Measurements from ENCODE around the gene ENKD1.

Gene ENKD1

DNA sequence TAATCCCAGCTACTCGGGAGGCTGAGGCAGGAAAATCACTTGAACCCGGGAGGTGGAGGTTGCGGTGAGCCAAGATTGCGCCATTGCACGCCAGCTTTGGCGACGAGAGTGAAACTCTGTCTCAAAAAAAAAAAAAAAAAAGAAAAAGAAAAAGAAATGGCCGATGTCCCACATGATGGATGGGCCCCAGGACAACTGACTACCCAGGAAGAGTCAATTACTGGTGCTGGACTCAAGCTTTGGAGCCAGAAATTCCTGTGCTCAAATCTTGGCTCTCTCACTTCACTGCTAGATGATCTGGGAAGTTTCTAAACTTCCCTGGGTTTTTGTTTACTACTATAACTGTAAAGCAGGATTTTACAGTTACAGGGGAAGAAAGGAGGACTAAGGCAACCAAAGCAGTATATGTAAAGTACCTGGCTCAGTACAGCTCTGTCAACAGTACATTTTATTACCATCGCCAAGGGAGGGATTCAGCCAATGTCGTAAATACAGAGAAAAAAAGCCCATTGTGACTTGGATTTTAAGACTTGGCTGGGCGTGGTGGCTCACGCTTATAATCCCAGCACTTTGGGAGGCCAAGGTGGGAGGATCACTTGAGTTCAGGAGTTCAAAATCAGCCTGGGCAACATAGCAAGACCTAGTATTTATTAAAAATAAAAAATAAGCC is 11.9 kb upstream of the ENKD1 start:
- DNase-seq, result no peak

DNA sequence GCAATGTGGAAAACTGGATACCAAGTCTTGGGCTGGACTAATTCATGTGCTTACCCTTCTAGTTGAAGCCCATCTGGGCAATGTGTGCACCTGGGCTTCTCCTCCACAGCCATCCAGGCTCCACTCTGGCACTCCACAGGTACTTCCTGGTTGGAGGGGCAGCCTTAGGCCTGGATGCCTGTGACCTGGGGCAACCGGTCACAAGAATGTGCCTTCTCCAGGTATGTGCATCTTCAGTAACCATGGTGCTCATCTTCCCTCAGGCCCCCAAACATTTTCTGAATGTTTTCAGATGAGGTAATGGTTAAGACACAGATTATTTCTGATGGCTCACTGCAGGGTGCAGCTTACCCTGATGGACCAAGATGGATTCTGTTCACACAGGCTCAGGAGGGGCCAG is 11.2 kb upstream of the ENKD1 start:
- no peak for DNase-seq

DNA sequence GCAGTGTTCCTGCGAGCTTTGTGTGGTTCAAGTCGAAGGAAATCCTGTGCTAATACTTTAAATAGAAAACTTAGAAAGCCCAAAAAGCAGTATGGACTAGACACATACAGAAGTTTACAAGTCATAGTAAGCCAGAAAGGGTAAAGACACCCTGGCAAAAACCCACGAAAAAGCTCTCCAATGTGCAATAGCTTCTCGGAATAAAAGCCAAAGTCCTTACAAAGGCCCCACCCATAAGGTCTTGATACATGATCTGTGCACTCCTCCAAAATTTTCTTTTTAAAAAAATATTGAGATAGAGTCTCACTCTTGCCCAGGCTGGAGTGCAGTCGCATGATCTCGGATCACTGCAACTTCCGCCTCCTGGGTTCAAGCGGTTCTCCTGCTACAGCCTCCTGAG is 10.4 kb upstream of the ENKD1 start:
- no peak for DNase-seq

DNA sequence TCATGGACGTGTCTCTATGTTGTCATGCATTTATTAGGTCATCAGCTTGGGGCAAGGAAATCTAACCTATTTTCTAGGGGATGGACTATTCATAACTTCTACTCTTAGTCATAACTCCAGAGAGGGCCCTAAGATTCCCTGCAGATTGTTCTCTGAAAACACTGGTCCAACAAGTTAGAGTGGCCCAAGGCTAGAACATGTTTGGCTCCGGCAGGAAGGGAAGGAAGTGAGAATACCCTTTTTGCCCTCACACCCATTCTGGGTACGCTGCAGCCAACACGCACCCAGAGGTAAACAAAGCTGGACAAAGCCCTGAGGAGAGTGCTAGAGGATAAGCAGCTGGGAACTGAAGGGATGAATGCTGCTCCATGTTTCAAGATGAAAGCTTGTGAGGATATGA is 10.0 kb upstream of the ENKD1 start:
- no peak for DNase-seq

DNA sequence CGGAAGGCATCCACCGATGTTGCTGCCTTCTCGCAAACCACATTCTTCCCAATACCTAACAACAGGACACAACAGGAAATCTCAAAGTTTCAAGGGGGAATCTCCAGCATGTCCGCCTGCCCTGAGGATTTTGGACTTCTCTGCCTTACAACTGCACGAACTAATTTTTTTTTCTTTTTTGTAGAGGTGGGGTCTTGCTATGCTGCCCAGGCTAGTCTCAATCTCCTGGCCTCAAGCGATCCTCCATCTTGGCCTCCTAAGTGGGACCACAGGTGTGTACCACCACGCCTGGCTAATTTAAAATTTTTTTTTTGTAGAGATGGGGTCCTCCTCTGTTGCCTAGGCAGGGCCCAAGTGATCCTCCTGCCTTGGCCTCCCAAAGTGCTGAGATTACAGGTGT is 9.4 kb upstream of the ENKD1 start:
- no peak for DNase-seq

DNA sequence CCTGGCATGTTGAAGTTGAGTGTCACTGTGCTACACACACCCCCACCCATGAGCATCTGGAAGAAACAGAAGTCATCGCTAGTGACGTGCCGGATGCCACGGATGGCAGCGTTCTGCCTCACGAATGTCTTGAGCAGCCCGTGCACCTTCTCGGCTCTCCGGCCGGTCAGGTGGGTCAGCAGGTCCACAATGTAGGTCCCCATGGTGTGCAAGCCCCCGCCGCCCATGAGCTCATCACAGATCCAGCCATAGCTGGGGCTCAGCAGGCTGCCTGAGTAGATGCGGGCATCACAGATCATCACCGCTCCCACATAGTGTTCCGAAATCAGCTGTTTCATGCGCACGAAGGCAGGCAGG is 9.0 kb upstream of the ENKD1 start:
- no peak for DNase-seq

DNA sequence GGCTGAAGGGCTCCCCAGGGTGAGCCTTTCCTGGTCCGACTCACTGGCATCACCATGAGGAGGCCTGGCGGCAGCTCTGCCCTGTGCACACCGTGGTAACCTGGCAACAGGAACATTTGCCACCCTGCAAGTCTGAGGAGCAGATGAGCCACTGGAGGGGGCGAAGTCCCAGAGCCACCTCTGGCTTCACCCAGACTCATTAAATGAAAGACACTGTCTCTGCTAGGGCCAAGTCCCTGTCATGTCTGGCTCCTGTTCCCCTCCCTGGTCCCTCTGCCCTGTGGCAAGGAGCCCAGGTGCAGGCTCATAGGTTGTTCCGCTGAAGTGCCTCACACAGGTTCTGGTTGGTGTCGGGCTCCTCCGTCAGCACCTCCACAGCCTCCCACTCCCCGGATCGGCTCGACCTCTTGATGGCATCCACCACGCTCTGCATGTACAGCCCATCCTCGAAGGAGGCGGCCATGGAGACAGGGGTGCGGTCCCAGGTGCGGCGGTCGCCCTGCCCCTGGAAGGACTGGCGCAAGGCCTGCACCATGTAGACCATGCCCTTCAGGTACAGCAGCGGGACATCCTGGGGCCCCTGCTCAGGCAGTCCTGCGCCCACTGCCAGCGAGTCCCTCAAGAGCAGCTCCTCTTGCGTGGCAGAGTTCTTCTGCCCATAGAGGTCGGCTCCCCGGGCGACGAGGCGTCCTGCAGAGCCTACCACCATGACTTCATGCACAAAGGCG is 8.5 kb upstream of the ENKD1 start:
- no peak for DNase-seq

DNA sequence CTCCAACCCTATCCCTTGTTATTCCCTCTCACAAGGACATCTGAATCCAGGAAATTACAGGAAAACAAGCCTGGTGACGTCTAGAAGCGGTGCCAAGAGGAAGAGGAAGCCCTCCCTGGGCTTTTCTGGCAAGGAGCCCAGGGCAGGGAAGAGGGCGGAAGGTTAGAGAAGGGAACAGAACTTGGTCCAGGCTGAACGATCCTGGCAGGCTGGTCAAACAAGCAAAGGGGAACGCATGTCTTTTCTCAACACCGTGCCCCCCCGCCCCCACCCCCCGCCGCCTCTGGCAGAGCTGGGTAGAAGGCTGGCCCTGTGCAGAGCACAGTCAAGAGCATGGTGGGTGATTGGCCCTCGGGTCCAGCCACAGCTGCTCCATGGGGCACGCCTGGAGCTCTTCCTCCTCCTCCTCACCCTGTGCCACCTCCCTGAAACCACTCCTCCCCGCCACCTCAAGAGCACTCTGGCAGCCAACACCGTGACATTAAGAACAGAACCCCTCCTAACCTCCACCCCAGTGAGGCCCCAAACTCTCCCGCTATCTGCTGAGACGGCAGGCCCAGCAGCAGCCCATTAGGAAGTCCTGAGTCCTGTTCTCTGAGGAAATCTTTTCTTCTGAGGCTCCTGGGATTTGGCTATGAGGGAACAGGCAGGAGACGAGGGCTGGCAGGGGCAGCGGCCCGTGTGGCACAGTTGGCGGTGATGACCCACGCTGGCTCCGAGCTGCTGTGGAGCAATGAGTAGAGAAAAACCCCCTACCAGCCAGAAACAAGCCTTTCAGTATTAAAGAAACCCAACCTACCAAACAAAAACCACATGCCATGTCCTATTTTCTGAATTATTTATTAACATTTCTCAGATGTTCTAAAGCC is 7.4 kb upstream of the ENKD1 start:
- peak; percentile 34 to 47 for DNase-seq

DNA sequence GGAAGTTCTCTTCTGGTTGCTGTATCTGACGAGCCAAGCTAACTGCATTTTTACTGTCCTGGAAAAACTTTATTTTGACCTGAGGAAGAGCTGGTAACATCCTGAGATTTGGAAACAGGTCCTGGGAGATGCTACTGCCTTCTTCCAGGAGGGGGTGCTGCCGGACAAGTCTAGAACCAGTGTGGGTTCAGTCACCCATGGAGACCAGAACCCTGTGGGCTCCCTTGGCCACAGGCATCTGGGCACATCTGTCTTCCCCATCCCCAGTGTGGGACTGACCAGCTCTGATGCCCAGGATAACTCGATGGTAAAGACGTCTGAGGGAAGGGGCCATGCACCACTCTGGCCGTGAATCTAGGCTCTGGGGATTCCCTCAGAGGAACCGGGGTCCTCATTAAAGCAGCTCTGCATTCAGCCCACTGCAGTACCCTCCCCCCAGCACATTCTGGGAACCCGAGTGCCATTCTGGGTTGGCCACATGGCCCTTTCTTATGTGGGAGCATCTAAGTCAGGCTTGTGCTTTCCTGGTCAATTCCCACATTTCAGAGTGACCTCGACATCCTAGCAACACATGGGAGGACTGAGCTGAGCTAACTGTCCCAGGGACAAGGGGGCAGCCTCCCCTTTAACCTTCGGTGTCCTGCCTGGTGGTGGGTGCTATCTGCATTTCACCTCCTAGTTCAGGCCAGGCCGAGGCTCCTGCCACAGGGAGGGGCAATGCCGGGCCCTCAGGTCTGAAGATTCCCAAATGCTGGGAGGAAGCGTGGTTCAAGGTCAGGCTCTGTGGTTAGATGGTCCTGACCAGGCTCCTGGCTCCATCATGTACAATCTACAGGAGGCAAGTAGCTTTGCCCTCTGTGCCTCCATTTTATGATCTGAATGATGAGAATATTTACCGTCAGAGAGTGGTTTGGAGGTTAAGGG is 6.5 kb upstream of the ENKD1 start:
- peak in 1 of 2 donors; percentile 16 for DNase-seq

DNA sequence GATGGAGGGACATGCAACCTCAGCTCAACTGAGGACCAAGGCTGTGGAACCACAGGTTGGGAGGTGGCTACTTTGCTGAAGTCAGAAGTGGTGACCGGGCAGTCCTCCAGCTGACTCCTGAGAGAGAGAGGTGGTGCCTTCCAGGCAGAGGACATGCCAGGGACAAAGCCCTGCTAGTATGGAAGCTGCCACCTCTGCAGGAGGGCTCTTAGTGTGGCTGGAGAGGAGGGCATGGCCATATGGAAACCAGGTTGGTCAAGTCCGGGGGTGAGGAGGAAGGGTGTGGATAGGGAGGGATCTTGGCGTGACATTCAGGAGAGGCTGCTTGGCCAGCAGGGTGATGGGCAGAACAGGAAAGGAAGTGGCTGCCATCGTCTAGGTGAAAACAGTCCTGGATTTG is 5.8 kb upstream of the ENKD1 start:
- DNase-seq, result no peak

DNA sequence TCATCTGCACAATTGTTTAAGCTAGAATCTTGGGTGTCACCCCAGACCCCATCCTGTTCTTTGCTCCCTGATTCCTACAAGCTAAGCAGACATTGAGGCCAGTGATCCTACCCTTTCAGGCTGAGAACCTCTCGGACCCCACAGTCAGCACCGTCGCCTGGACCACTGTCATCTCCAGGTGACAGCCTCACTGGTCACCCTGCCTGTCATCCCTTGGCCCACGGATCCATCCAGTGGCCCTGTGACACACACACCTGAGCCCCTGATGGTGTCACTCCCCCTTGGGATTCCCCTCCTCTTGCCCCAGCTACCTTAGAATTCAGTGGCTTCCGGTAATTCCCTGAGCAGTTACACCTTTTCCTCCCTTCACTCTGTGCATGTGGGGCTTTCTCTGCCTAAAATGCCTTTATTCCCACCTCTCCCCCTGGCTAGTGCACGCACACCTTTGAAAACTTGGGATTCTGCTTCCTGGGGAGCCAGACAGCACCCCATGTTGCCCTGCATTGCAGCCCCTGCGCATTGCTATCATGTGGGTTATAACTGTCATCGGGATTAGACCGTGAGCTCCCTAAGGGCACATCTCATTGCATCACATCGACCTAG is 3.0 kb upstream of the ENKD1 start:
- no peak for DNase-seq

DNA sequence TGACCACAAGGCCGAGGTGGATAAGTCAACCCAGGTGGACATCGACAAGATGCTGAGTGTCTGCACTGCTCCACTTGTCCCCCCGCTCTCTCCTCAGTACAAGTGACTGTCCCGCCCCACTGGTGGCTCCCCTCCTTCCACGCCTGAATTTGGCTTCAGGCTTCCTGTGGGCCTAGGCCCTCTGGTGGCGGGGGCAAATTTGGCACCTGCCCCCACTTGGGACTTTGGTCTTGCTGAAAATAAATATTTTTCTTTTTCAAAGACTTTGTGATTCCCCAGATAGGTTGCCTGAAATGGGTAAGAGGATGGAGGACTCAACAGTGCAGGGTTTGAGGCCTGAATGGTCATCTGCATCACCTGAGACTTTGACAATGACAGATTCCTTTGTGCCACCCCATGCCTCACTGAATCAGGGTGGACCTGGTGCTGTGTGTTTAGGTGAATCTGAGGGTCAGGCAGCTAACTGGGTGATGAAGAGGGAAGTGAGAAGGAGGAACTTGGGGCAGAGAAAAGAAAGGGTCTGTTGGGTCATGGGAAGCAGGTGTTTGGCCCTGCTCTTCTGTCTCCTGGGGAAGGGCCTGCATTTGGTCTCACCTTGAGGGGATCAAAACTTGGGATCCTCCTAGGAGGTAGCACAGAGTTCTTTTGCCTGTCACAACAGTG is 2.1 kb upstream of the ENKD1 start:
- DNase-seq, result no peak

DNA sequence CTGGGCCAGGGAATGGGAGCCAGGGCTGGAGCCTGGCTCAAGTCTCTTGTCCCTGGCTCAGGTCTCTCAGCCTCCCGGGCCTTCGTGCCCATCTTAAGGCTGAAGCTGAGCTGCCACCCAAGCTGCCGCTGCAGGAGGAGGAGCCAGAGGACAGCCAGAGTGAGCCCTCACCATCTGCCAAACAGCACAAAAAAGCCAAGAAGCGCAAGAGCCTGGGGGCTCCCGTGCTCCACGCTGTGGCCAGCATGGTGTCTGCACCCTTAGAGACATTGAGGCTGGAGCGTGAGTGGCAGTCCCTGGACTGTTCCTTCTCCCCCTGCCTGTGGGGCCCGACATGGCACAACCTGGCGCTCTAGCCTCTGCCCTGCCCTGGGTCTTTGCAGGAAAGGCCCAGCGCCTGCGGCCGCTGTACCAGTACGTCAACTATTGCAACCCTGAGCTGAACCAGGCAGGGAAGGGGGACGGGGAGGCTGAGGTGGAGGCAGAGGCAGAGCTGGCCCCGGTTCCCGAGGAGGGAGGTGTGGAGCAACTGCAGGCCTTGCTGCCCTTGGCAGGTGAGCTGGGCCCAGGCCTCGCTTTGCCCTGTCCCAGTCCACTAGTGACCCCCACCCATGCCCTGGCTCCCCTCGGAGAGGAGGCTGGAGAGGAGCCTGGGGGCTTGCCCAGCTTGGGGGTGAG is 1.4 kb upstream of the ENKD1 start:
- DNase-seq, result peak; percentile 46 to 94

DNA sequence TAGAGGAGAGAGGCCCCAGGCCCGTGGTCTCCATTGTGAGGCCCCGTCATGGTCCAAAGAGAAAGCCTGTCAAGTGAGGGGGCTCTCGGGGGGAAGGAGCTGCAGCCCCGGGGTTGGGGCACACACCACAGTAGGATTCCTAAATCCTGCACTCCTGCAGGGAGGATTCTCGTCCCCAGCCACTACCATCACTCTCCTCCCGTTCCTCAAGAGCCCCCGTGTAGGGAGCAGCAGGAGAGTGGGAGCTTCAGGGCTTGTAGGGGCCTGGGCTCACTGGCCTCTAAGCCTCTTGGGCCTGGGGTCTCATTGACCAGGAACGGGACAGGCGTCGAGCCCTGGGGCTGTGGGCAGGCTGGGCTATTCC is 885 bp upstream of the ENKD1 start:
- DNase-seq, result no peak

DNA sequence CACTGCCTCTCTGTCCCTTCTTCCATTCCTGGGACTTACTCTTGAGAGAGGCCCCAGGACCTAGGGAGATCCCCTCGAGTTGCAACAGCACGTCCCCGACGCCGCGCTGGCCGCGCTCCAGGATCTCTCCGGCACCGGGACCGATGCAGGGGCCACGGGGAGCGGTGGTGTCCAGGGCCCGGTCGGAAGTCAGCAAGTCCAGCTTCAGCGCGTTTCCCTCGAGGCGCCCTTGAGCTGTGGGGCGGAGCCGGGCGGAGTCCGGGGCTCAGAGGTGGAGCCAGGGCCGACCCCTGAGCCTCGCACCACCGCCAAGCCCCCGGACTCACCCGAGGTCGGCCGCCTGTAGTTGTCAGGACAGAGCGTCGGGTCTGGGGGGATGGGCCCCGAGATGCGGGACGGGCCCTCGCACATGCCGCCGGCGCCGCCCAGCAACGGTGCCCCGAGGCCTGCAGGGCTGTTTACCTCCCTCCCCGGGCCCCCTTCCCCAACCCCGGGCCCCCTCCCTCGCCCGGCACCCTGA is 458 bp downstream of the ENKD1 start:
- no peak for DNase-seq

DNA sequence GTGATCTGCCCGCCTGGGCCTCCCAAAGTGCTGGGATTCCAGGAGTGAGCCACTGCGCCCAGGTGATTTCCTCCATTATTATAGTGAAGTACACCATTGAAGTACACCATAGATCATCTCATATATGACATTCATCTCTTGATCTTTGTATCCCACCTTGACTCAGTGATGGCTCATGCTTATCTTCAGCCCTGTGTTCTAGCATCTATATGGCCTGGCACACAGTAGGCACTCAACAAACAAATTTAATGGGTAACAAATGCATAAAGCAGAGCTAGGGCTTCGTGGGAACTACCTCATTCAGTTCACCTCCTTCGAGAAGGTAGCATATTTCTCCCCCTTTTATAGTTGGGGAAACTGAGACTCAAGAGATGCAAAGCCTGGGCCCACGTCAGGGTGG is 952 bp downstream of the ENKD1 start:
- DNase-seq, result no peak

DNA sequence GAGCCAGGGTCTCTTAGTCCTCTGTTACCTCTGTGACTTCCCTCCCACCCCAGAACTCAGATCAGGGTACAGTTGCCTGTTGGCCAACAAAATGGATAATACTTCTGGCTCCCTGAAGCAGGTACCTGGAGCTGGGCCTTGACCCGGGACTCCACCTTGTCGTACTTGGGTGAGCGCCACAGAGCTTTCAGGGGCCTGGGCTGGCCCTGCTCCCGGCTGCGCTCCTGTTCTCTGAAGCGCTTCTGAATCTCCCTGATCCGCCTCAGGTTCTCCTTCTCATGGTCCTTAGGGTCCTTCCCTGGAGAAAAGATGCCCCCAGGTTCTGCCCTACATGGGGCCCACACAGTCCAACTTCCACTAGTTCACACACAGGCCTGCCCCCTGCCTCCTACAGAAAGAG is 1.7 kb downstream of the ENKD1 start:
- DNase-seq, result no peak

DNA sequence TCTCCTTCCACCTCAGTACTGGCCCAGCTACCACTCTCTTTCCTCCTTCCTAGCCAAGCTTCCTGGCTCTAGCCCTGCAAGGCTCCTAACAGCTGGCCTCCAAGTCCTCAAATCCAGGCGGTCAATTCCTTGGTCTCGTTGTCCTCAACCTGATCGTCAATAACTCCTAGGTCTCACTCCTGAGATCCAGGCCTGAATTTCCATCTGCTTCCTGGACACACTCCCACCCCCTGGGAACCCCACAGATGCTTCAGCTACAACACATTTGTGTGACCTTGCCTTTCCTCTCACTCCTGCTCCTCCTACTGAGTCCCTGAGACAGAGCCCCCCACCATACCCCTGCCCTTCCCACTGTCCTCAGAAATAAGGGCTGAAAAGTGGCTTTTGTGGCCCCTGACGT is 2.3 kb downstream of the ENKD1 start:
- DNase-seq, result no peak

DNA sequence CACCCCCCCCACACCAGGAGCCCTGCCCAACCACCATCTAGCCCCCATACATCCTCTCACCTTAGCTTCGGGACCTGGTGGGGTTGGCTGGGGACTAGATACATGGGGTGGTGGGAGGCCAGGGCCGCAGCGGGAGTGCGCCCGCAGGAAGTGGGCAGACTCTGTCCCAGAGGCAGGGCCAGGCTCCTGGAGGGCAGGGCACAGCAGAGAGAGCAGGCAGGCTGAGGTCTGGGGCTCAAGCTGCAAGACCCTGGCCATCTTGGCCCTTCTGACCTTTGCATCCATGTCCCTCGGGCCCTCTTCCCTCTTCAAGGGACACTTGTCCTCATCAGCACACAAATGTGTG is 2.7 kb downstream of the ENKD1 start:
- no peak for DNase-seq

DNA sequence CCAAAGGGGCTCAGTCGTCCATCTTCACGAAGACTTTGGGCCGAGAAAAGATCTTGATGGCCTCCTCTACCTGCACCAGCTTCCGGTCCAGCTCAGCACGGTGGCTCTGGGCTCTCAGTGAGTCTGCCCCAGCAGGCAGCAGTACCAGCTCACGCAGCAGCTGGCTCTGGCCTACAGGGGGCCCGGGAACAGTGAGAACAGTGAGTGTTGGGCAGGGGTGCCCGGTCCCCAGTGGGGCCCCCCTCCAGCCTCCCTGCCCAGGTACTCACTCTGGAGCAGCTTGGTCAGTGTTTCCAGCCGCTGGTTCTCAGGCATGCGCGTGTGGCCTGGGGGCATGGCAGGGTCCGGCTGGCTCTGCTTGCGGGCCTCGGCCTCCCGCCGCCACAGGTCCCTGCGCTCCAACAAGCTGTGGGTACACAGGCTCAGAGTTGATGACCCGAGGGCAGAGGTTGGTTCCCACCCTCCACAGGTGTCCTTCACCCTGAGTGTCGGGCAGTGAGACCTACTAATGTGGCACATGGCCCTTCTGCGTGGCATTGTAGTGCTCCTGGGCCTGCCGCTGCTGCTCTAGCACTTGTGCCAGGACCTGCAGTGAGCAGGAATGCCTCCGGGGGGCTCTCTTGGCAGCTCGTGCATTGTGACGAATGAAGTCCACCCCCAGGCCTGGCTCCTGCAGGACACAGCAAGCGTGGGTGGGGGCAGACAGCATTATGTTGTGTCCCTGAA is 3.2 kb downstream of the ENKD1 start:
- DNase-seq, result no peak

DNA sequence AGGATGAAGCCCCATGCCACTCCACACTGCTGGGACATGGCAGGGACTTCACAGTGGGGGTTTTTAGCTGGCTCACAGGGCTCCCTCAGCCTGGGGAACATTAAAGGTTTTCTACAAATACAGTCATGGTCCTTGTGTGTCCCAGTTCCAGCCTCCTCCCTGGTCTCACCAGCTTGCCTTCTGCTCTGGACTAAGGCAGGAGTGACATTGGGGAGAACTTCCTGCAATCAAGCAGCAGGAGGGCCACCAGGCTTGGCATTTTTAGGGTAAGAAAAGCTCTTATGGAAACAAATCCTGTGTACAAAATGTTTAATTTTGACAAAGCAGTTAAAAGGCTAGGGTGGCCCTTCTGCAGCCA is 3.9 kb downstream of the ENKD1 start:
- no peak for DNase-seq

All from bone marrow (tissue), 2 donors.